Measurements from ENCODE around the gene ANAPC15.

ANAPC15 gene

GRCh38 chr11:72123117-72123653, 10.7 kb upstream of the ANAPC15 start:
- no peak for DNase-seq

DNA sequence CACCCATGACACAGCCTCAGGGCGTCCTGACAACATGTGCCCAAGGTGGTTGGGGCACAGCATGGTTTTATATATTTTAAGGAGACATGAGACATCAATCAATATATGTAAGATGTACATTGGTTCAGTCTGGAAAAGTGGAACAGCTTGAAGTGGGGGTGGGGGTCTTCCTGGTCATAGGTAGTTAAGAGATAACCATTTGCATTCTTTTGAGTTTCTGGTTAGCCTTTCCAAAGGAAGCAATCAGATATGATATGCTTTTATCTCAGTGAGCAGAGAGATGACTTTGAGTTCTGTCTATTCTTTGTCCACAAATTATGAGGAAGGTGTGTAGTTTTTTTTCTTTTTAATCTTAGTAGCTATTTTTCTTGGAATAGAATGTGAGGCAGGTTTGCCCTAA, 10.1 kb upstream of the ANAPC15 start:
- DNase-seq, result no peak

- DNase-seq, result no peak
Observed at GRCh38 chr11:72120930-72121329, 8.4 kb upstream of the ANAPC15 start.

DNA sequence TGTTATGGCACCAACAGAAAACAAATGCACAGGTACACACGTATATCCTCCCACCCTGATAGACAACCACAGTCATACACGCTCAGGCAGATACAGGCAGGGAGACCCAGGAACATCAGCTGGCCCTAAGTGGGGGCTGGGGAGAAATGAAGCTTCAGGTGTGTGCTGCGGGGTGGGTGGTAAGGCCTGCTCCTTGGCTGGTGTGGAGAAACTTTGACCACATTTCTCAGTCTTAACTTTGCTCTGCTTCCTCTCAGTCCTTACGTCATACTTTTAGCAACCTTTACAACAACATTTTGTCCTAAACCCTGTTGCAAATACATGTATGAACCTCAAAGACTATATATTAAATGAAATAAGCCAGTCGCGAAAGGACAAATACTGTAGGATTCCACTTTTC, 6.7 kb upstream of the ANAPC15 start:
- DNase-seq, result no peak

DNA sequence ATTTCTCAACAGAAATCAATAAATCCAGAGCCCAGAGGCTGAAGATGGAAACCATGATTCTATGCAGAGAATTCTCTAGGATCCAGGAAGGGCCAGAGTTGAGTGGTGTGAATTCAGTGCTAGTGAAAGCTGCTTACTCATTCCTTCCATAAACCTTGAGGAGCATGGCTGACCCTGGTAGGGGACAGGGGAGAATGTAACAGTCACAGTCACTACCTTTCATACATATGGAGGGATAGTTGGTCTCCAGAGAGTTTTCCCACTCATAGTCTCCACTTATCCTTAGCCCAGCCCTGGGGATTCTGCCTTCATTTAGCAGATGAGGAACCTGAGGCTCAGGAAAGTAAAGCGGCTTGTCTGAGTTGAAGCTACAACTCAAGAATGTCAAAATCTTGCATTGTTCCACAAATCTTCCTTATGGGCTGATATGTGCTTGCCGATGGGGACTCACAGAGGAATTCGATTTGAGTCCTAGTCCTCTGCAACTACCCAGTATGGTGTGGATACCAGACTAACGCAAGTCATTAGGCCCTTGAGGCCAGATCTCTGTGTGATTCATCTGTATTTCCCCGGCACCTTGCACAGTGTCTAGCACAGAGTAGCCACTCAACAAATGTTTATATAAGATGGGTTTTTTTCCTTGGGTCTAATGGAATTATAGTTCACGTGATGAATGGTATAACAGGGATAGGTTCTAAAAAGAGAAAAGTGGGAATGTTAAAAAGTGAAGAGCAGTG, 3.7 kb upstream of the ANAPC15 start:
- no peak for DNase-seq

DNA sequence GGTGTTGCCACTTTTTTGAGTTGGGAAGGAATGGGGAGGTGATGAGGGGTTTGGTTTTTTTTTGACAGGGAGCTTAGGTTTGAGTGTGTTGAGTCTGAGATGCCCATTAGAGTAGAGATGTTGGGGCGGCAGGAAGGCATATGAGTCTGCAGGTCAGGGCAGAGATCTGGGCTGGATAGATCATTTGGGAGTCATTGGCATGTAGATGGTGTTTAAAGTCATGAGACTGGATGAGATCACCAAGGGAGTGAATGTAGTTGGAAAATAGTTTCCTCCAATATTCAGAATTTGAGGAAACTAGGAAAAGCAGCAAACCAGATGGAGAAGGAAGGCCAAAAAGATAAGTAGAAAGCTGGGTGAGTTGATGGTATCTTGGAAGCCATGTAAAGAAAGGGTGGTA, 2.1 kb upstream of the ANAPC15 start:
- DNase-seq, result no peak

GRCh38 chr11:72112978-72113808, 698 bp upstream of the ANAPC15 start:
- no peak for DNase-seq

GRCh38 chr11:72111300-72112142, 974 bp downstream of the ANAPC15 start:
- DNase-seq, result no peak

DNA sequence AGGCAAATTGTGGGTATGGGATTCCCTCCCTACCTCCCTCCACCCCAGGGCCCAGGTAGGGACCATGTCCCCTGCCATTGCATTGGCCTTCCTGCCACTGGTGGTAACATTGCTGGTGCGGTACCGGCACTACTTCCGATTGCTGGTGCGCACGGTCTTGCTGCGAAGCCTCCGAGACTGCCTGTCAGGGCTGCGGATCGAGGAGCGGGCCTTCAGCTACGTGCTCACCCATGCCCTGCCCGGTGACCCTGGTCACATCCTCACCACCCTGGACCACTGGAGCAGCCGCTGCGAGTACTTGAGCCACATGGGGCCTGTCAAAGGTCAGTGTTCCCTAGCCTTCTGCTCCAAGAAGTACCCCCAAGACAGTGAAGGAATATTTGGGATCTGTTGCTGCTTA, 6.6 kb downstream of the ANAPC15 start, which contains the start of gene TOMT:
Gene TOMT, plus strand, starts transcription at position 37 of the 400 bp plus-strand sequence. Its CDS starts 28 bp downstream, at position 65.
- no peak for DNase-seq

GRCh38 chr11:72103754-72104167, 8.7 kb downstream of the ANAPC15 start:
- DNase-seq, result no peak

GRCh38 chr11:72102946-72103753, 9.3 kb downstream of the ANAPC15 start, which contains the start of gene LAMTOR1:
LAMTOR1 (minus strand) TSS chr11:72103297; CDS start chr11:72103224, 73 bp downstream.
- DNase-seq, result peak; percentile 99 to 100

- no peak for DNase-seq
Observed at GRCh38 chr11:72102631-72102945, 9.9 kb downstream of the ANAPC15 start.

DNA sequence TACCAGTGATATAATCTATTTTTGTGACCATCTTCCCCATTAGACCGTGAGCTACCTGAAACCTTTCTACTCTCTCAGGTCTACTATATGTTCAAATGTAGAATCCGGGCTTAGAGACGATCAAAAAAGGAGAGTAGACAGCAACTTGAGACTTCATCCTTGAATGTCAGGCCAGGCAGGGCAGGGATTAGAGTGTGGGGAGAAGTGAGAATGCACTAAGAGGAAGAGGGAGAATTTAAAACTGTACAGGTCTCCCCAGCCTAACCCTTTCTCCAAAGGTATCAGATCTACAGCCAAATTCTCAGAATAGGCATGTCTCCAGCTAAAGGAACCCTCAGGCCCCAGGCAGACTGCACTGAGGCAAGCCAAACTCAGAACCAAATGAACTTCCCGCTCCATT, 10.3 kb downstream of the ANAPC15 start:
- no peak for DNase-seq

DNA sequence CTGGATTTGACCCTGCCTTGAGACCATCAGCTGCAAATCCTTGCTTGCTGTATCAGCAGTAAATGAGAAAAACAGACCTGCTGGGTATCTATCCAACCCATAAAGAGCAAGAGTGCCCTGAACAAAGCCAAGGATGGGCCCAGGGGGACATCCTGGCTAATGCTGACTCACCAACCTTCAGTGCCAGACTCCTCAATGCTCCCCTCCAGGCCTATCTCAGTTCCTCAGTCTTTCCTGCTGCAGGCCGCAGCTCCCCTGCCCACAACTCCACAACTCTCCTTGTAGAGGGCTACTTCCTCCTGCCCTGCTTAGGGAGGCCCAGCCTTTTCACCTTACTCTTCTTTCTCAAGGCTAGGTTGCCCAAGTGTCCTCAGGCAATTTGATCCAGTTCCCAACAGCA, 12.0 kb downstream of the ANAPC15 start:
- no peak for DNase-seq

DNA sequence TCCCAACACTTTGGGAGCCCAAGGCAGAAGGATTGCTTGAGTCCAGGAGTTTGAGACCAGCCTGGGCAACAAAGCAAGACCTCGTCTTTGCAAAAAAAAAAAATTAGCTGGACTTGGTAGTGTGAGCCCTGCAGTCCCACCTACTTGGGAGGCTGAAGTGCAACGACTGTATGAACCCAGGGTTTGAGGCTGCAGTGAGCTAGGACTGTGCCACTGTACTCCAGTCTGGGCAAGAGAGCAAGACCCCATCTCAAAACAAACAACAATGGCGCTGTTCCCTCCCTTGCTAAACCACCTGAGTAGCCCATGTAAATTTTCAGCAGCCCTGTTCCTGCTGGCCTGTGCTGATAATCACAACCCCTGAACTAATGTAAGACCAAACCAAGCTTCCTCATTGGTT, 12.5 kb downstream of the ANAPC15 start:
- no peak for DNase-seq

DNA sequence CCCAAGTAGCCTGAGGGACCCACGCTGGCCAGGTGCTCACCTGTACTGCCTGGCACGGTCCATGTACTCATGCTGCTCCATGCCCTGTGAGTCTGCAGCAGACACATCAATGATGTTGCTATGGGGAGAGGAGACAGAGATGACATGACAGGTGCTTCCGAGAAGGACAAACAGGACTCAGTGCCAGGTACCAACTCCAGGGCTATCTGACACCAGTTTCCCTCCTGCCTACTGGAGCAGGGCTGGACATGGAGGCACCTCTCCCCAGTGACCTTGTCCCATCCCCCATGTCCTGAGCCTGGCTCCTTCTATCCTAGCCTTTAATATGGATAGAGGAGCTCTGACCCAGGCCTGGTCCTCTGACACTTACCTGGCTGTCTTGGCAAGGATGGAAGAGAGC, 13.8 kb downstream of the ANAPC15 start:
- no peak for DNase-seq

- DNase-seq, result peak; percentile 45 to 54
Observed at GRCh38 chr11:72091292-72091691, 21.2 kb downstream of the ANAPC15 start.

- no peak for DNase-seq
Observed at GRCh38 chr11:72088076-72088808, 24.3 kb downstream of the ANAPC15 start.

DNA sequence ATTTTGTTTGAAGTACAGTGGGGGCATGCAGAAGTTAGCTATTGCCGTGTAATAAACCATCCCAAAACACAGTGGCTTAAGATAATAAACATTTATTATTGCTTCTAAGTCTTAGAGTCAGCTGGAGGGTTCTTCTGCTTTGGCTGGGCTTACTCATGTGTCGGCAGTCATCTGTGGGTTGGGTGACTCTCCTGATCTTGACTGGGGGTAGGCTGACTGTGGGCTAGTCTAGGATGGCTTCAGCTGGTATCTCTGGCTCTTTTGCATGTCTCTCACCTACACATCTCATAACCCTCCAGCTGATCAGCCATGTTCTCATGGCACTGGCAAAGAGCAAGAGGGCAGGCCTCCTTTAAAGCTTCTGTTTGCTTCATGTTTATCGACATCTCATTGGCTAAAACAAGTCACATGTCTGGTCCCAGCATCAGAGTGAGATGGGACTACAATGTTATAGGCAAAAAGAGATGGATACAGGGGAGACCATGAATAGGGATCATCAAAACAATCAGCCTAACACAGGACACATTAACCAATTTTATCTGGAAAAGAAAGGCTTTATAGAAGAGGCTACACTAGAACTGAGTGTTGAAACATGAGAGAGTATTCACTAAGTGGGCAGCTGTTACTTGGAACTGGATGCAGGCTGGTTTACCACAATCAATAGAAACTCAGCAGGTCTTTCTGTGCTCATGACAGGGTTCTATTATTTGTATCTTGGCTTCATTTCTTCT, 26.7 kb downstream of the ANAPC15 start:
- DNase-seq, result no peak

GRCh38 chr11:72084965-72085364, 27.5 kb downstream of the ANAPC15 start:
- no peak for DNase-seq

DNA sequence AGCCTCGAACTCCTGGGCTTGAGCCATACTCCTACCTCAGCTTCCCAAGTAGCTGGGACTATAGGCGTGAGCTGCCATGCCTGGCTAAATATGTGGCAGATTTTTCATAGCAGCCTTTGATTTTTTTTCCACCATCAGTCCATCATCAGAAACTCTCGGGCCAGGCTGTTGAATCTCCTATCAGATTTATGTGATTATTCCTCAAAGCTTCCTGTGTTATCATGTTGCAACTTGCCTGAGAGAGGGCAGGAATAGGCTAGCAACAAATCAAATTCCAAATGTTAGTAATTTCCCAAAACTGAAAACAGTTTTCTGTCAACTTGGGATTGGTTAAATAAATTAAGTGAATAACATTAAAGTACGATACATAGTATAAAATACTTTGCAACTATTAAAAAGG, 28.4 kb downstream of the ANAPC15 start:
- DNase-seq, result no peak

Measured in SHP77 (cell line).